CD14-positive monocyte (primary cell): ENCODE data around the gene OSBPL2. TPM values are rescaled to one million over a fixed set of nuclear protein-coding genes. Genes with fewer than 3 reads are reported as not detected.

Experiments used
- DNase-seq, 3 donors: peaks; one replicate each; pipeline ENCODE4 v3.0.0-alpha.2; 2011 to 2022
- H2AFZ ChIP-seq: 2 replicates; pipeline ENCODE4 v1.6.0; 2012; ENCODE audit warnings: mild to moderate bottlenecking, low read depth, low read length, inconsistent platforms; ENCODE audit not compliant: insufficient read depth, poor library complexity, severe bottlenecking
- H3K27ac ChIP-seq, 2 donors: 1 replicate in 1 of 2; 2 replicates in 1 of 2; pipeline ENCODE4 v1.5.1; 2012 to 2013; ENCODE audit warnings: low read length in 2 of 2, control low read depth in 1 of 2, inconsistent platforms in 1 of 2, low read depth in 1 of 2, mild to moderate bottlenecking in 1 of 2
- H3K27me3 ChIP-seq, 2 donors: one replicate each; pipeline versions ENCODE4 v1.6.0 to v1.6.1; 2011 to 2013; ENCODE audit warnings: low read length in 2 of 2; ENCODE audit not compliant: control insufficient read depth in 2 of 2, insufficient read depth in 2 of 2
- H3K36me3 ChIP-seq, 2 donors: replicated peaks in 1 of 2; 1 replicate in 1 of 2; 2 replicates in 1 of 2; pipeline versions ENCODE4 v1.5.1 to v1.6.1; 2012 to 2013; ENCODE audit warnings: low read length in 2 of 2, control low read depth in 1 of 2, inconsistent platforms in 1 of 2, mild to moderate bottlenecking in 1 of 2; ENCODE audit not compliant: insufficient read depth in 2 of 2, control insufficient read depth in 1 of 2
- H3K4me1 ChIP-seq, 2 donors: 1 replicate in 1 of 2; 2 replicates in 1 of 2; pipeline versions ENCODE4 v1.5.1 to v1.6.1; 2012 to 2013; ENCODE audit warnings: low read length in 2 of 2, control low read depth in 1 of 2, inconsistent platforms in 1 of 2, mild to moderate bottlenecking in 1 of 2, moderate library complexity in 1 of 2; ENCODE audit not compliant: insufficient read depth in 2 of 2, control insufficient read depth in 1 of 2
- H3K4me2 ChIP-seq: replicated peaks from 2 replicates; pipeline ENCODE3; 2012; ENCODE audit warnings: low read length, moderate library complexity, mild to moderate bottlenecking; ENCODE audit not compliant: poor library complexity, severe bottlenecking; ENCODE audit errors: extremely low read depth
- H3K4me3 ChIP-seq, 3 experiments: fragments of 200-600 bp in 1 of 3; sonication (generic) in 1 of 3; replicated peaks in 1 of 3; 1 replicate in 2 of 3; 2 replicates in 1 of 3; pipeline ENCODE4 v1.5.1; 2011 to 2013; ENCODE audit warnings: low read length in 3 of 3, mild to moderate bottlenecking in 3 of 3, control low read depth in 2 of 3, low read depth in 2 of 3, inconsistent platforms in 1 of 3, moderate library complexity in 1 of 3
- H3K79me2 ChIP-seq: 2 replicates; pipeline ENCODE4 v1.6.0; 2012; ENCODE audit warnings: mild to moderate bottlenecking, control low read depth, inconsistent platforms, low read length, moderate library complexity; ENCODE audit not compliant: insufficient read depth
- H3K9ac ChIP-seq: 2 replicates; pipeline ENCODE4 v1.6.0; 2017; ENCODE audit warnings: low read length, mild to moderate bottlenecking; ENCODE audit not compliant: insufficient read depth, poor library complexity, severe bottlenecking
- H3K9me3 ChIP-seq, 2 donors: replicated peaks in 1 of 2; 1 replicate in 1 of 2; 2 replicates in 1 of 2; pipeline versions ENCODE4 v1.5.1 to v1.6.1; 2012 to 2013; ENCODE audit warnings: low read length in 2 of 2, control low read depth in 1 of 2; ENCODE audit not compliant: control insufficient read depth in 1 of 2, insufficient read depth in 1 of 2
- H4K20me1 ChIP-seq: 2 replicates; pipeline ENCODE4 v1.6.0; 2012; ENCODE audit warnings: mild to moderate bottlenecking, low read length, control low read depth, moderate library complexity; ENCODE audit not compliant: insufficient read depth
- H3K27ac Mint-ChIP-seq, 7 donors: one replicate each; pipeline ENCODE4 v1.8.0; 2020; ENCODE audit warnings: mild to moderate bottlenecking in 7 of 7, mixed read lengths in 7 of 7, moderate library complexity in 6 of 7, inconsistent platforms in 2 of 7
- H3K27me3 Mint-ChIP-seq, 3 donors: one replicate each; pipeline ENCODE4 v1.8.0; 2021 to 2022; ENCODE audit warnings: low read depth in 3 of 3, mild to moderate bottlenecking in 3 of 3, mixed read lengths in 3 of 3, moderate library complexity in 3 of 3, inconsistent platforms in 1 of 3
- H3K36me3 Mint-ChIP-seq, 2 donors: one replicate each; pipeline ENCODE4 v1.8.0; 2020; ENCODE audit warnings: mixed read lengths in 2 of 2, inconsistent platforms in 1 of 2, mild to moderate bottlenecking in 1 of 2
- H3K4me1 Mint-ChIP-seq: one replicate; pipeline ENCODE4 v1.8.0; 2020; ENCODE audit warnings: mild to moderate bottlenecking, mixed read lengths
- H3K4me3 Mint-ChIP-seq, 2 donors: one replicate each; pipeline ENCODE4 v1.8.0; 2020; ENCODE audit warnings: mild to moderate bottlenecking in 2 of 2, mixed read lengths in 2 of 2, moderate library complexity in 1 of 2
- H3K9me3 Mint-ChIP-seq, 7 donors: one replicate each; pipeline ENCODE4 v1.8.0; 2020 to 2022; ENCODE audit warnings: mixed read lengths in 7 of 7, mild to moderate bottlenecking in 6 of 7, moderate library complexity in 6 of 7, inconsistent platforms in 2 of 7
- CTCF ChIP-seq: fragments of 200-600 bp; IDR thresholded peaks from one replicate; pipeline ENCODE4 v1.8.0; 2022; ENCODE audit warnings: antibody characterized with exemption, mild to moderate bottlenecking
- WGBS: methylation state at CpG from one replicate; pipeline ENCODE4 v1.1.5; 2013; ENCODE audit warnings: missing lambda C conversion rate; ENCODE audit not compliant: insufficient coverage; 5-methylcytosine and 5-hydroxymethylcytosine counted together
- intact Hi-C, 2 donors: fragments of 100-400 bp; cut with micrococcal nuclease; formaldehyde crosslinking; loops; one replicate each; pipeline versions ENCODE4 v1.15.0 to v1.15.1; 2023
- polyA plus RNA-seq, 3 donors: library from polyadenylated mRNA; depleted of rRNA in 1 of 3; unstranded in 2 of 3; stranded (reverse) in 1 of 3; fragments of 300-500 nt in 2 of 3; fragments of >200 nt in 1 of 3; fragmentation: Illumina TruSeq in 2 of 3; gene quantifications; 1 replicate in 2 of 3; 2 replicates in 1 of 3; pipeline ENCODE4 v1.2.3, GENCODE V29; 2012 to 2021

OSBPL2 gene
- polyA plus RNA-seq, 3 donors: 12.9 to 29.1 (median 17.9) TPM

- peaks cover 10% of the 10 kb centered on the region for H3K79me2 ChIP-seq
- peaks cover 37% of the 10 kb centered on the region for H4K20me1 ChIP-seq
- Mint-ChIP-seq H3K4me1 (peaks cover 4% of the 10 kb centered on the region), H3K9me3 (no peaks in the 10 kb centered on the region), H3K27ac (no peak overlapping the region), H3K27me3 (peaks cover under 1 to 1% (median 1%) of the 10 kb centered on the region in 3 donors), H3K4me3 (no peak overlapping the region), H3K36me3 (peaks cover 35 to 44% of the 10 kb centered on the region in 2 donors)
- no peak overlapping the region for H2AFZ ChIP-seq
- 91% methylated on average over 25 of the region's 29 CpGs for WGBS
- no peak overlapping the region for H3K4me2 ChIP-seq
- TF ChIP-seq CTCF: no peak
- H3K27ac ChIP-seq: no peak overlapping the region
- DNase-seq: no peak
- no peaks in the 10 kb centered on the region for H3K9me3 ChIP-seq
- H3K27me3 ChIP-seq: no peaks in the 10 kb centered on the region
- H3K36me3 ChIP-seq: peaks cover 38 to 41% of the 10 kb centered on the region in 2 donors
- H3K9ac ChIP-seq: no peak overlapping the region
- H3K4me1 ChIP-seq: peaks cover 0 to under 1% of the 10 kb centered on the region in 2 donors
- intact Hi-C loops: loop anchor here (10.0 kb wide), 4 partner anchors 185 to 625 kb away; partner anchors contain the start of genes GID8 (in 1 of the 2), LSM14B (in 1 of the 2) and OGFR (in 1 of the 2)
- no peak overlapping the region for H3K4me3 ChIP-seq
Measured at GRCh38 chr20:62309947-62310756, 71.8 kb downstream of the OSBPL2 start.

GRCh38 chr20:62310757-62311121, 72.4 kb downstream of the OSBPL2 start:
- no peak overlapping the region for H3K4me2 ChIP-seq
- peaks cover 31 to 38% of the 10 kb centered on the region in 2 donors for H3K36me3 Mint-ChIP-seq
- H3K9me3 Mint-ChIP-seq: no peaks in the 10 kb centered on the region
- TF ChIP-seq CTCF: no peak
- DNase-seq: no peak
- no peak overlapping the region for H2AFZ ChIP-seq
- peaks cover 31% of the 10 kb centered on the region for H4K20me1 ChIP-seq
- H3K4me3 Mint-ChIP-seq: no peak overlapping the region
- no peak overlapping the region for H3K9ac ChIP-seq
- intact Hi-C loops: no loop called here
- H3K4me3 ChIP-seq: no peak overlapping the region
- H3K27me3 Mint-ChIP-seq: peaks cover 1 to 2% (median 1%) of the 10 kb centered on the region in 3 donors
- no peaks in the 10 kb centered on the region for H3K4me1 ChIP-seq
- no peaks in the 10 kb centered on the region for H3K9me3 ChIP-seq
- WGBS: 94% methylated on average over 25 of the region's 25 CpGs
- H3K36me3 ChIP-seq: peaks cover 34 to 35% of the 10 kb centered on the region in 2 donors
- no peaks in the 10 kb centered on the region for H3K27me3 ChIP-seq
- no peak overlapping the region for H3K27ac ChIP-seq
- H3K4me1 Mint-ChIP-seq: peaks cover under 1% of the 10 kb centered on the region
- peaks cover 4% of the 10 kb centered on the region for H3K79me2 ChIP-seq
- peak overlapping the region in 1 of 7 donors; percentile 60 for H3K27ac Mint-ChIP-seq
